ENCODE measurements around the gene LRIG2.
"Not testable (repeated sequence)": the region's sequence is repeated elsewhere in the genome, so short reads cannot be mapped to it uniquely, and the experiment has no call there.

LRIG2 gene

DNA sequence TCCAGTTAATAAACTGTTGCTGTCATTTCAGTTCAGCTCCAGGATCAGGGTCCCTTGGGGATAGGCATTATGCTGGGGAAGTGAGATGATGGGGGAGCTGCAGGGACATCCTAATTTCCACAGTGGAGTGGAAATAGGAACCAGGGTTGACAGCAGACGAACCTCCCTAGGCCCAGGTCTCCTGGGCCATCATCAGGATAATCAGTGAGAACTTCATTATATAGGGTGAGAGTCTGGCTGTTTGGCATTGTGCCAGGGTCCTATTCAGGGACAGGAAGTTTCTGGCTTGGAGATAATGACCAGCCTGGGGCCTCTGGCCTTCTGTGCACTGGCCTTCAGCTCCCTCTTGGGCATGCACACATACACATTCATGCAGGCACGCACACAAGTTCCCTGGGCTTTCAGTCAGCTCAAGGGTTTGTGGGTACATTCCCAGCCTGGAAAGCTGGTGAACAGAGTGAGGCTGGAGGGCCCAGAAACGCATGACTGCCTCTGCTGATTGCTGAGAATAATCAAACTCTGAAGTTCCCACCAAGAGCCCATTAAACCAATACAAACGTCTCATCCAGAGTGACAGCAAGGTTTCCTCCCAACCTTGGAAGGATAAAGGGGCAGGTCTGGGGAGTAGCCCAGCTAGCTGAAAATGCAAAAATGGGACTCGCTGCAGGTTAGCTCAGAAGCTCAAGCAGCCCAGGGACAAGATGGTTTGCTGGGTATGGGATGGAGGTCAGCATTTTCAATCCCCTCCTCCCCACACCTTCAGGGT, 13.9 kb upstream of the LRIG2 start:
- DNase-seq, result no peak

DNA sequence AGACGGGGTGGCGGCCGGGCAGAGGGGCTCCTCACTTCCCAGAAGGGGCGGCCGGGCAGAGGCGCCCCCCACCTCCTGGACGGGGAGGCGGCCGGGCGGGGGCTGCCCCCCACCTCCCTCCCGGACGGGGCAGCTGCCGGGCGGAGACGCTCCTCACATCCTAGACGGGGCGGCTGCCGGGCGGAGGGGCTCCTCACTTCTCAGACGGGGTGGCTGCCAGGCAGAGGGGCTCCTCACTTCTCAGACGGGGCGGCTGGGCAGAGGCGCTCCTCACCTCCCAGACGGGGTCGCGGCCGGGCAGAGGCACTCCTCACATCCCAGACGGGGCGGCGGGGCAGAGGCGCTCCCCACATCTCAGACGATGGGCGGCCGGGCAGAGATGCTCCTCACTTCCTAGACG, 9.5 kb upstream of the LRIG2 start:
- not testable (repeated sequence) for DNase-seq

DNA sequence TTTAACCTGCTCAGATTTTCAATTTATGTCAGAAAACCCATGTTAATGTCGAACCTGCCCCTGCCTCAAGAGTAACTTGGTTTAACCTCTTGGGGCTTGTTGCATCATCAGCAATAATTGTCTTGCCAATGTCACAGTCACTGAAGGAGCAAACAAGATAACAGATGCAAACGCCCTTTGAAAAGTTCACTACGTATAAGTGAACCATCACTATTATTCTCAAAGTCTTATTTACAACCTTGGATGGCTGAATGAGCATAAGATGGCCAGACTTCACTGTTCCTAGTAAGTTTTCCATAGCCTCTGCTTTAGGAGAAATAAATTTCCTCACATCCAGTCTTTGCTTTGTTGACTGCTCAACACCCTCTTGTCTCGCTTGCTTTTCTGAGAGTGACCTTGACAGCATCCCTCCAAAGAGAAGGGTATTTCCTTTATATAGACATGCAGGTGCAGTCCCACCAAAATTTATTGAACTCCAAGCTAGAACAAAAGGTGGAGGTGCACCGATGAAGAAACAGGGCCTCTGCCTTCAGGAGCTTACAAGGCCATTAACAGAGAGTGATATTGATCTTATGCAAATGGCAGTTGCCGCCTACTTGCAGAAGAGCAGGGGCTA, 749 bp upstream of the LRIG2 start:
- DNase-seq, result no peak

DNA sequence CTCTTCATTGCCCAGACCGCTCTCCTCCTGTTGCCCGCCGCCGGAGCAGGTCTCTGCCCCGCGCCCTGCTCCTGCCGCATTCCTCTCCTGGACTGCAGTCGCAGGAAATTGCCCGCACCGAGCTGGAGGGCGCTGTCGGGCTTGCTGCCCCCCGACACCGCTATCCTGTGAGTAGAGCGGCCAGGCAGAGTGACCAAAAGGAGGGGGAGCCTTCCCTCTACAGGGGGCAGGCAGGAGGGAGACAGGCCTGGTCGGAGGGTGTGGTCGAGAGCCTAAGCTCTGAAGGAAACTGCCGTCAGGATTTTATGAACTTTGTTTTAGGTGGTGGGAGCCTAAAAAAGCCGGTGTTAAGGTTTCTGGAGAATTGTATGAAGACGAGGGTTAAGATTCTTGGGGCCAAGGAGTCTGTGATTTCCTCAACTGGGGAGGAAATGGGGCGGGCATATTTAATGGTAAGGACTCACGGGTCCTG, 517 bp downstream of the LRIG2 start:
- DNase-seq, result peak; percentile 25

DNA sequence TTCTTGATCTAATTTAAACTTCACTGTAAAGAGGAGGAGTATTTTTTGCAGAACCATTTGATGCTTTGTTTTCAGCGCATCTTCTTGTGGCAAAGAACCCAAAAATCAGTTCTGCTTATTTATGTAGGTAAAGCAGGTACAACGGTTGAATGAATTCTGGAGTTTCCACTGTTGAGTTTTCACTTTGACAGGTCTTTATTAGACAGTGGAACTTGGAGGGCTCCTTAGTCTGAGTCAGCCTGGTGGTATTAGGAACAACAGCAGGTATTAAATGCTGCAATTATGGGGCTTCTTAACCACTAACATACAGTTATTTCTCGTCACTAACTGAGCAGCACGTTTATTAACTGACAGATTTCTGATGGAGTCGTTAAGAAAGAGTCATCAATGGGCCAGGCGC, 1.2 kb downstream of the LRIG2 start:
- DNase-seq, result no peak

DNA sequence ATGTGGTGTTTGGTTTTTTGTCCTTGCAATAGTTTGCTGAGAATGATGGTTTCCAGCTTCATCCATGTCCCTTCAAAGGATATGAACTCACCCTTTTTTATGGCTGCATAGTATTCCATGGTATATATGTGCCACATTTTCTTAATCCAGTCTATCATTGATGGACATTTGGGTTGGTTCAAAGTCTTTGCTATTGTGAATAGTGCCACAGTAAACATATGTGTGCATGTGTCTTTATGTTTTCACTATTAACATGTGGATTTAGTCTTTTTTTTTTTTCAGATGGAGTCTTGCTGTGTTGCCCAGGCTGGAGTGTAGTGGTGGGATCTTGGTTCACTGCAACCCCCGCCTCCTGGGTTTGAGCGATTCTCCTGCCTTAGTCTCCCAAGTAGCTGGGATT, 5.0 kb downstream of the LRIG2 start:
- not testable (repeated sequence) for DNase-seq

DNA sequence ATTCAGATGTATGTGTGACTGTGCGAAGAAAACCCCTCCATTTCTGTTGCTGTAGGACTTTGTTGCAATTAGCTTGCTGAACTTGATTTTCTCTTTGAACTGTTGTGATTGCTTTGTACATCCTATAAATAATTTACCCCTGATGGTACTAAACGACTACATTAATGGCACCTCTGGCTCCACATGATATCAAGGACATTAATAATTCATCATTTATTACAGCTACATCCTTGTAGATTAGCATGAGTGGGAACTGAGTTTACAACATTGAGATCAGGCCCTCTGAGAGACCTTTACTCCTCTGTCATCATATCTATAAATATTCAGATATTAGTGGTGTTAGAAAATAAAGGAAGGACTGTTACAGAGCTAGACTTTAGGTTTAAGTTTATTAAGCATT, 13.5 kb downstream of the LRIG2 start:
- DNase-seq, result no peak

DNA sequence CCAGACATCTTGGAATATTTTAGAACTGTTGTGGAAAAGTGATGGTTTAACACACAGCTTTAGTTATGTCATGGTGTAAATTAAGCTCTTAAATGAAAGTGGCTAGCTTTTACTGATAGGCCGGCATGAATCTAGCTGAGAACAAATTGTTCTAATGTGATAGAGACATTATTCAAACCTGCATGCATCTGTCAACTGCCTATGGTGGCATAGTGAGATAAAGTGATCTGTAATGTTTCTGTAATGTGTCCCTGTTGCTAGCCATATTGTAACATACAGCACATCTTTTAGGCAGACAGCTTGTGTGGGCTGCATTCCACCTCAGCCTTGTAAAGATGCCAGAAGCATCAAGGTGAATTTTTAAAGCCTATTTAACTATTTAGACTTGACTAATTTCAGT, 16.0 kb downstream of the LRIG2 start:
- no peak for DNase-seq

DNA sequence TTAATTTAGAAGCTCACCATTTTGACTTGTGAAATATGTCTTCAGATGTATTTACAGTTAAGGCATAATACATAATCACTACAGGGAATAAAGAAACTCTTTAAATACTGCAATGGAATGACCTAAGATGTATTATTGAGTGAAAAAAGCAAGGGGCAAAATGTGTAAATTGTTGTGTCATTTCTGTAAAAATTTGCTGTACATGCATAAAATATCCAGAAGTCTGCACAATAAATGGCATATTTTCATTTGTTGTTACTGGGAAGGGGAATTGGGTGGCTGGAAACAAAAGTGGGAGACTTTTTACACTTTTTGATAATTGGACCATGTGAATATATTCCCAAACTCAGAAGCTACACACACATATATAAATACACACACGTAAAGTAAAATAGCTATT, 17.1 kb downstream of the LRIG2 start:
- no peak for DNase-seq

DNA sequence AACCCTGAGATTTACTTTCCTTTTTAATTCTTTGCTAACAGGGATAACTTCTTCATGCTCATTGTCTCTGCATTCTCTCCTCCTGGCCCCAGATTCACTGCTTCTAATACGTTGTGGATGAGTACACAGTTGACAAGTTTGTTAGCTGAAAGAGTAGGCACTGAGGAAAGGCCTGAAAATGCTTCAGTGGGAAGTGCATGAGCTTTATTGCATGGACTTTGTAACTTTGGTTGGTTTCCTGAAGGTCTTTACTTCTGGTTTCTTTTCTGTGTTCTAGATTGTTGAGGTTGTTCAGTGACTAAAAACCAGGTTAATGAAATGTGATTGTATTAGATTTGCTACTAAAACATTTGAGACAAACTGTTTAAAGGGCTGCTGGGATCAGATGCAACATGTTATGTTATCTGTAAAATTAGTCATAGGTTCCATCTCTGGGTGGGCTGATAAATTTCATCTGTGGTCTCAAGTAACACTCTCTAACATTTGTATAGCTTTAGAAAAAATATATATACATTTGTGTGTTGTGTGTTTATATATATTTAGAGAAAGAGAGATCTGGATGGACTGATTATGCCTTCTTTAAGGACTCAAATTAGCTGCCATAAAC, 19.1 kb downstream of the LRIG2 start:
- no peak for DNase-seq

DNA sequence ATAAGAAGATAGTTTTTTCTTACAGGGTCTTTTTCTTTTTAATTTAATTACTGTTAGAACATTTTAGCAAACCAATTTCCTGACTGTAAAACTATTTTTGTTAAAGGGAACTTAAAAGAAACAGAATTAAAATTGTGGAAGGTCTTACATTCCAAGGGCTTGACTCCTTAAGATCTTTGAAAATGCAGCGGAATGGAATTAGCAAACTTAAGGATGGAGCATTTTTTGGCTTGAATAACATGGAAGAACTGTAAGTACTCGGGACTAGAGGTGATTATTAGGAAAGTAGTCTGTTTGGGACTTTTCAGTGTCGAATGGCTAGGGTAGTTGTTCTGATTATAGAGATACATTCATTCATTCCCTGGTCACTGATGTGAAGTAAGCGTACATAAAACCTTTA, 21.5 kb downstream of the LRIG2 start:
- DNase-seq, result no peak

DNA sequence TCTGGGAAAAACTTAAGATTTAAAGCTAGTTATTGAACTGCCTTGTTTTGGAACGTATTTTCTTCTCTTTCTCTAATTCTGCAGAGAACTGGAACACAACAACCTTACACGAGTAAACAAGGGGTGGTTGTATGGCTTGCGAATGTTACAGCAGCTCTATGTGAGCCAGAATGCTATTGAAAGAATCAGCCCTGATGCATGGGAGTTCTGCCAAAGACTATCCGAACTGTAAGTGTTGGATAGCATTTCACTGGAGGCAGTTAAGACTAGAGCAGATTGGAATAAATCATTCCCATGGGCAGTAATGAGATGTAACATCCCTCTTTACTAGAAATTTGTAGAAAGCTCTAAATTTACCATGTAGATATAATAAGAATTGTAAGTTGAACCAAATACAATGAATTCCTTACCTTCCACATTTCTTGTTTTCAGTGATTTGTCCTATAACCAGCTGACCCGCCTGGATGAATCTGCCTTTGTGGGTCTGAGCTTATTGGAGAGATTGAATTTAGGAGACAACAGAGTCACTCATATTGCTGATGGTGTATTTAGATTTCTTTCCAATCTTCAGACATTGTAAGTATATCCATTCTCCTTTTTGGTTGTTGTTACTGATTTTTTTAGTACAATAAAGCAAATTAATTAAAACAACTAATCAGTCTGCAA, 22.9 kb downstream of the LRIG2 start:
- no peak for DNase-seq

DNA sequence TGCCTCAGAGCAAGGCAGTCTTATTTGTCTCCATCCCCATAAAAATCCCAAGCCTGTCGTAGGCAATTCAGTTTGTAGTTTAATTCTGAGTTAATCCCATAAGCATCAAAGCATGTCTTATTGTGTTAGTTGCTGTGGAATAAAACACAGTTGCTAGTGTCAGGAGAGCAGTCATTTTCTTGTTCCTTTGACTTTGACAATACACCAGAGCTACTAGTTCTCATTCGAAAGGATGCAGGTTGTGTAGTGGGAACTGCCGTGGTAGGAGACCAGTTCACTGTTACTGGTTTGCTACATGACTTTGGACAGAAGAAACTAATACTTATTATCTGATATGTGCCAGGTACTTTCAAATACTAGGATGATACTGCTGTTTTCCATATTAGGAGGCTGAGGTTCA, 23.5 kb downstream of the LRIG2 start:
- DNase-seq, result no peak

DNA sequence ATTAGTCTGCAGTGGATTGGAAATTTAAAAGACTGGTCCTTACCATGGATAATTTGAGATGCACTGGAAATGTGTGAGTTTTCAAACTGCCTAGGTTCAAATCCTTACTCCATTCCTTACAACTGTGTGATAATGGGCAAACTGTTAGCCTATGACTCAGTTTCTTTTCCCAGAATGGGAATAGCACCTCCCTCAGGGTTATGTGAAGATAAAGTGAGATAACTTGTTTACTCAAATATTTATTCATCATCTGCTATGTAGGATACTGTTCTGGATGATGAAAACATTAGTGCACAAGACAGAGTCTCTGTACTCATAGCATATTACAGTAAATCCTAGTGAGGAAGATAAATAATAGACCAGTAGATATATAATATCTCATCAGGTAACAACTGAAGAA, 28.6 kb downstream of the LRIG2 start:
- DNase-seq, result no peak

DNA sequence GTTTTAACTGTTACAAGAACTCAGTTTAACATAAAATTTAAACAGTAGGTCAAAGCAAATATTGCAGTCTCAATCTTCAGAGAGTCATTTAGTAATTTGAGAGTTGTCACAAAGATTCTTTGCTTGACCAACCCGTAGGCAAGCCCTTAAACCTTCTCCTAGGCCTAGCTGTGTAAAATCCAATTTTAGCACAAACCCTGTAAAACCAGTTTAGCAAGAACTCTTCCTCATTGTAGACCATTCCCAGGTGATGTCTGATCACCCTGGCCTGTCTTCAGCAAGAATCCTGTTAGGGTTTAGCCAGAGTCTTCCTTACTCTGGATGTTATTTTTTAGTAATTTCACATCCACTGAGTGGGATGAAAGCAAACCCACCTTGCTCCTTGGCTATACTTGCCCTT, 30.1 kb downstream of the LRIG2 start:
- no peak for DNase-seq

DNA sequence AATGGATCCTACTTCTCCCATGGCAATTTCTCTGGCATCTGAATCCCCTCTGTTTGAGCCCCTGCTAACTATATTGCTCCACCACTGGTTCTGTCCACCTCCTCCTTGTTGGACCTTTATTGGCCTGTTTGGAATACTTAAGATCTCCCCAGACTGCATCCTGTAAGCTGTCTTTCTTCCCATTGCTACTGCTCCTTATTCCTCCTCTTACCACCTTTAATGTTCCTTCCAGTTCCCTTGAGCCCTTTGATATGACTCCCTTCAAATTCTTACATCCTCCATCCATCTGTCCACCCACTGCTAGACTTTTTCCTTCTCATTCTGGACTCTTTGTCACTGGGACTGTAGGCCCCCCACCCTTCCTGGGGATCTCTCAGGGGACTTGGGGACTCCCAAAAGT, 31.0 kb downstream of the LRIG2 start:
- DNase-seq, result no peak

DNA sequence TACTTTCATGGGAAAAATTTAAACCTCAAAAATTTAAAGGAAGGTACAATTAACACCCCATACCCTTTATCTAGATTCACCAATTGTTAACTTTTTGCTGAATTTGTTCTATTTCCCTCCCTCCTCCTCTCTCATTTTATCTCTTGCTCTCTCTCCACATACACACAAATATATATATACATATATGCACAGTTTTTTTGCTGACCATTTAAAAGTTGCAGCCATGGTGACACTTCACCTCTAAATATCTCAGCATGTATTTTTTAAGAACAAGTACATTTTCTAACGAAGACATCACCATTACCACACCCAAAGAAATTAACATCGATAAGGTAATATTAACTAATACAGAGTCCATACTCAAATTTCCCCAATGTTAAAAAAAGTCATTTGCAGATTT, 33.9 kb downstream of the LRIG2 start:
- no peak for DNase-seq

DNA sequence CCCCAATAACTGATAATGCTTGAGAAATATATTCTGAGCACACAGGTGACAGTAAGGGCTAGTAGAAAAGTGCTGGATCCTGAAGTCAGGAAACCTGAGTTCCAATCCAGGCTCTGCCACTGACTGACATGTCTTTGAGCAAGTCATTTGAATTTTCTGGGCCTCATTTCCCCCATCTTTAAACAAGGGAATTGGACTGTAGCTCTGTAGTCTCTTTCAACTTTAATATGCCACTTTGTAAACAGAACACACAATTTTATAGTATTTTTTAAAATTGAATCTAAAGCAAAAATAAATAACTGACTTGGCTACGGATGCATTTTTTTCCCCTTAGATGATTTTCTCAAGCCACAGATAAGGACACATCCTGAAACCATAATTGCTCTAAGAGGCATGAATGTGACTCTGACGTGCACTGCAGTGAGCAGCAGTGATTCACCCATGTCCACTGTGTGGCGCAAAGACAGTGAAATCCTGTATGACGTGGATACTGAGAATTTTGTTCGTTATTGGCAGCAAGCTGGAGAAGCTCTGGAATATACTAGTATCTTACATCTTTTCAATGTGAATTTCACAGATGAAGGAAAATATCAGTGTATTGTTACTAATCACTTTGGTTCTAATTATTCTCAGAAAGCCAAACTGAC, 37.0 kb downstream of the LRIG2 start:
- DNase-seq, result no peak

DNA sequence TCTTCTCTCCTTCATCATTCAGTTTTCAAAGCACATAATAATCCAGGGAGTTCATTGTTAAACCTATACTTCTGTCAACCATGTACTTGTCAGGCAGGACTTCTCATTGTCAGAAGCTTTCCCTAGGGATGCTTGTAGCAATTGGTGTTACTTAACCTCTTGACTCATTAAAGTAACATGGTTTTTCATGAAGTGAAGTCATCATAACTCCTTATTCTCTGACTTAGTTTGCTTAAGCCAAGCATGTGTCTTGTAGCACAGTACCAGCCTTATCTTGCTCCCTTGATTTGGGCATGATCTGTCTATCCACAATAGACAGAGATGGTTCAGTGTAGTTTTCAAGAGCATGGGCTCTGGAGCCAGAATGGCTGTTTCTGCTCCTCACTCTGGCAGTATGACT, 45.3 kb downstream of the LRIG2 start:
- DNase-seq, result no peak

DNA sequence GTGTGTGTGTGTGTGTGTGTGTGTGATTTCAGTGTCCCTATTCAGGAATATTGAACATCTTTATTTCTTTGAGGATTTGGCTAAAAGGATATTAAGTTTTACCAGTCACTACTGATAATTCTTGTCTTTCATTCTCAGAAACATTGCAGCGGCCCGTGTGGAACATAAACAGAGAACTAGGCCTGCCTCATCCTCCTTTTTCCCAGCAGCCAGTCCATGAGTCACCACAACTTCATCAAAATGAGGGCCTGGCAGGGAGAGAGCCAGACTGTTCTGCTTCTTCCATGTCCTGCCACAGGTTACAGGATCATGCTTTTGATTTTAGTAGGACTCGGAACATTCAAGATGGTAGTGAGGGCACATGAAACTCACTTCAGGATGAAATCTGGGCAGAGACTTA, 50.7 kb downstream of the LRIG2 start:
- DNase-seq, result no peak

DNA sequence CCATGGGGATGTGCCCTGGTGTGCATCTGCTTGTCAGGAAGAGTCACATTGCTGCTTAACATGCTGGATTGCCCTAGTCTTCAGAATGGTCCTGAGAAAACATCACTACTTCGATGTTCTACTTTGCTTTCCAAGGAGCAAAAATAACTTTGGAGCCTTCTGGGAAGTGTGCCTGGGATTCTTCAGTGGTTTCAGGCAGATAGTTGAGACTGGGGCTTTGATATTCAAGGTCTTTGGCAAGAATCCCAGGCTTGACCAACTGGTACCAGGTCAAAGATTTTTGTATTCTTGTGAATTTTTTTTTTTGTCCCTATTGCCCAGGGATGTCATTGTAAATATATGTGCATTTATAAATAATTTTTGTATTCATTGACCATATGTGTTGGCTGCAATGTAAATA, 51.4 kb downstream of the LRIG2 start:
- DNase-seq, result no peak

DNA sequence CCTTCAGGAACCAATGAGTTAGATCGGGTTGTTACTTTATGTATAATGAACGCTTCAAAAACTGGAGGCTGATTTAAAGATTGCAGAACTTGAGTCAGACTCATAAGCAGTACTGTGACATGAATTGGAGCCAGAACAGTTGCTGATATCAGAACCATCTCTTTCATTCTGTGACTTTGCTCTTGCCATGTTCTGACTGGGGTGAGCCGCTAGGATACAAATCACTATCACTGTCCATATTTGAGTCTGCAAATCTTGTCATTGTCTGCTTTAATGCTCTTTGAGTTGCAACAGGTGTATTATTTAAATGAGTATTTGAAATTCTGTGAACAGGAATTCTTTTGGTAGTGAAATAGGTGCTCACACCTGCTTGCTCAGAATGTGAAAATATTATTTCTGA, 52.5 kb downstream of the LRIG2 start:
- DNase-seq, result no peak

DNA sequence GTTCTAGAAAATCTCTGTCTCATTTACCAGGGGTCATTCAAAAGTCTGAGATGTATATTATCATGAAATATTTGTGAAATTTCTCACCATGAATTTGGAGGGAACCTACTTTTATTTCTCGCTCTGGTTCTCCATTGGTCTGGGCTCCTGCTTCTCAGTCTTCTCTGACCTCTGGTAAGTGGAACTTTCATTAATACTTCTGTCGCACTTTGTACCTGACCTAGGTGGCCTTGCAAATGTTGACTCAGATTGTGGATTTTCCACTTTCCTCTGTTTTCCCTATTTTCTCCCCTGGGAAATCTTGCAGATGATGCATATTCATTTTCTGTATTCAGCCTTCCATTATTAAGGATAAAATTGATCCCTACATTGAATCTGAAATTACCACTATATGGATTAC, 53.2 kb downstream of the LRIG2 start:
- DNase-seq, result no peak
